ENCODE measurements around the gene EIF5B.

DNA sequence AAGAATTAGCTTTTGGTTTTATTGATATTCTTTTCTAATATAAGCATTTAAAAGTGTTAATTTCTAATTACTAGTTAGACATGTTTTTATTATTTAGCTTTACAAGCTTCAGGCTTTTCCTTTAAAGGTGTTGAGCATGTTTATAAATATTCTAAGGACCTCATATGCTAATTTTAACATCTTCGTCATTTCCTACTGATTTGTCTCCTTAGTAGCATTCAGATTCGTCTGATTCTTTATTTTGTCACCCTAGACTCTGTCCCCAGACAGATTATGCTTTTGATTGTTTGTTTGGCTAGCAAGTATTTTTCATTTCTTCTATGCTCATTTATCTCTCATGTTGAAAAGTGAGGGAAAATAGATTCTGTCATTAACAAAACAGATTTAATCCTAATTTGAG, 51.7 kb downstream of the EIF5B start:
- TF ChIP-seq, protein P1, sequence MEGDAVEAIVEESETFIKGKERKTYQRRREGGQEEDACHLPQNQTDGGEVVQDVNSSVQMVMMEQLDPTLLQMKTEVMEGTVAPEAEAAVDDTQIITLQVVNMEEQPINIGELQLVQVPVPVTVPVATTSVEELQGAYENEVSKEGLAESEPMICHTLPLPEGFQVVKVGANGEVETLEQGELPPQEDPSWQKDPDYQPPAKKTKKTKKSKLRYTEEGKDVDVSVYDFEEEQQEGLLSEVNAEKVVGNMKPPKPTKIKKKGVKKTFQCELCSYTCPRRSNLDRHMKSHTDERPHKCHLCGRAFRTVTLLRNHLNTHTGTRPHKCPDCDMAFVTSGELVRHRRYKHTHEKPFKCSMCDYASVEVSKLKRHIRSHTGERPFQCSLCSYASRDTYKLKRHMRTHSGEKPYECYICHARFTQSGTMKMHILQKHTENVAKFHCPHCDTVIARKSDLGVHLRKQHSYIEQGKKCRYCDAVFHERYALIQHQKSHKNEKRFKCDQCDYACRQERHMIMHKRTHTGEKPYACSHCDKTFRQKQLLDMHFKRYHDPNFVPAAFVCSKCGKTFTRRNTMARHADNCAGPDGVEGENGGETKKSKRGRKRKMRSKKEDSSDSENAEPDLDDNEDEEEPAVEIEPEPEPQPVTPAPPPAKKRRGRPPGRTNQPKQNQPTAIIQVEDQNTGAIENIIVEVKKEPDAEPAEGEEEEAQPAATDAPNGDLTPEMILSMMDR (IDR thresholded peaks at IDR 0.05) = no peak
- no peak for TF ChIP-seq POLR2A (IDR thresholded peaks at IDR 0.05)

All from esophagus squamous epithelium (tissue), 4 donors.